HG02970 (cell line): ENCODE data around the gene INPP4B.

Experiments used
- ATAC-seq: cut with Tn5 transposase; IDR thresholded peaks from one replicate; pipeline ENCODE4 v1.9.1; 2021; ENCODE audit warnings: mild to moderate bottlenecking, moderate library complexity, moderate number of reproducible peaks; ENCODE audit not compliant: unreplicated experiment, low FRiP score

Gene INPP4B

GRCh38 chr4:142500966-142501365 lies 345.1 kb downstream of the INPP4B start:
- no peak for ATAC-seq

DNA sequence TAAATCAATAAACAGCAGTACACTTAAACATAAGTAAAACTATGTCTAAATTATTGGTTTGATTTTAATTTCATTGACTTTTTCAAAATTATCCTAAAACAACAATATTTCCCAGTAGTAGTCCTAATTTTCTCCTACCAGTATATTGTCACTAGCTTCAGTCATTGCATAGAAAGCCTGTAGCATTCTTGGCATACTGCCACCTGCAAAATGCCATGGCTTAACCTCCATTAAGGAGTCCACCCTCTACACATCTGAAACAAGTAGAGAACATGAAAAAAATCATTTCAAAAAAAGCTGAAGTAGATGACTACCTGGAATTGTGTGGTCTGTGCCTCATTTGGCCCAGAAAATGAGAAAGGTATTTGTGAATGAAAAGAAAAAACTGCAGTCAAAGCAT lies 348.5 kb downstream of the INPP4B start:
- no peak for ATAC-seq

DNA sequence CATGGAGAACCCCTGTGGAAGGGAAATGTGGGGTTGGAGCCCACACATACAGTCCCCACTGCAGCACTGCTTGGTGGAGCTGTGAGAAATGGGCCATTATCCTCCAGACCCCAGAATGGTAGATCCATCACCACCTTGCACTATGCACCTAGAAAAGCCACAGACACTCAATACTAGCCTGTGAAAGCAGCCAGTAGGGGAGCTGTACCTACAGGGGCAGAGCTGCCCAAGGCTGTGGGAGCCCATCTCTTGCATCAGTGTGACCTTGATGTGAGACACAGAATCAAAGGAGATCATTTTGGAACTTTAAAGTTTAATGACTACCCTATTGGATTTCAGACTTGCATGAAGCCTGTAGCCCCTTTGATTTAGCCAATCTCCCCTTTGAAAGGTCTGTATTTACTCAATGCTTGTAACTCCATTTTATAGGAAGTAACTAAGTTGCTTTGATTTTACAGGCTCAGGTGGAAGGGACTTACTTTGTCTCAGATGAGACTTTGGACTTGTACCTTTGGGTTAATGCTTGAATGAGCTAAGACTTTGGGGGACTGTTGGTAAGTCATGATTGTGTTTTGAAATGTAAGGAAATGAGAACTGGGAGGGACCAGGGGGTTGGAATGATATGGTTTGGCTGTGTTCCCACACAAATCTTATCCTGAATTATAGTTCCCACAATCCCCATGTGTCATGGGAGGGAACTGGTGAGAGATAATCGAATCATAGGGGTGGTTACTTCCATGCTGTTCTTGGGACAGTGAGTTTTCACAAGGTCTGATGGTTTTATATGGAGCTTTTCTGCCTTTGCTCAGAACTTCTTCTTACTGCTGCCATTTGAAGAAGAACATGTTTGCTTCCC lies 352.6 kb downstream of the INPP4B start:
- no peak for ATAC-seq

DNA sequence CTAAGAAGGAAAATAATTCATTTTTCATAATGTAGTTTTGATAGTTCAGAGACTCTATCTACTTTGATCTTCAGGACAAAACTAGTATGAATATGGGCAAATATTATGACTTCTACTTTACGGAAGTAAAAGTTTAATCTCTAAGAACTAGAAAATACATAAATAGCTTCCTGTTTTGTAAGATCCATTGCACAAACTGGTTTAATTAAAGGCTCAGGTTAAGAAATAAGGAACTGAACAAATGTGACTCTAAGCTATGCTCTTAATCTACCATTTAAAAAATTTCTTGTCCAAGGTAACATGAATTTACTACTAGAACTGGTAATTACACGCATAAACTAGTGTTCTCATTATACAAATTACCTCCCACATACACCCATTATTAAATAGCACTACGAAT lies 360.6 kb downstream of the INPP4B start:
- ATAC-seq: no peak

DNA sequence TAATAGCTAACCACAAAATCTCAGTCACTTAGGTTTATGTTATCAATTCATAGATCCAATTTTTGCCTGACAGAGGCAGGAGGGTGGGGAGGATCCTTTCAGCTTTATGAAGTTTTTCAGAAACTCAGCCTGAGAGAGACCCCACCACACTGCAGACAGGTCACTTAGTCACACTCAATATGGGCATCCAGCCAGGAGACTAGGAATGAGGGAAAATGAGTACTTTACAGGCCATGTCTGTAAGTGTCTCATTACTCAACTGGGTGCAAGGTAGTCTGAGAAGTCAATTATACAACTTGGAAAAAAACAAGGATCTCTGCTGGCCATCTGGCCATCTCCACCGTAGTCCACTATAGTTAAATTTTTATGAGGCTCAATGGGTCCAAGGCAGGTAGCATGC lies 365.9 kb downstream of the INPP4B start:
- no peak for ATAC-seq

DNA sequence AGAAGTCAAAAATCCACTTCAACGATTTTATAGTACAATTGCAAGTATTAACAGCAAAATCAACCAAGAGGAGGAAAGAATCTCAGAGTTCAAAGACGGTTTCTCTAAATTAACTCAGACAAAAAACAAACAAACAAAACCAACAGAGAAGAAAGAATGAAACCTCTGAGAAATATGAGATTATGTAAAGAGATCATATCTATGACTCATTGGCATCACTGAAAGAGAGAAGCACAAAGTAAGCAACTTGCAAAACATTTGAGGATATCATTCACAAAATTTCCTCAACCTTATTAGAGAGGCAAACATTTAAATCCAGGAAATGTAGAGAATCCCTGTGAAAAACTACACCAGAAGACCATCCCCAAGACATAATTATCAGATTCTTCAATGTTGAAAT lies 370.4 kb downstream of the INPP4B start:
- ATAC-seq: no peak

DNA sequence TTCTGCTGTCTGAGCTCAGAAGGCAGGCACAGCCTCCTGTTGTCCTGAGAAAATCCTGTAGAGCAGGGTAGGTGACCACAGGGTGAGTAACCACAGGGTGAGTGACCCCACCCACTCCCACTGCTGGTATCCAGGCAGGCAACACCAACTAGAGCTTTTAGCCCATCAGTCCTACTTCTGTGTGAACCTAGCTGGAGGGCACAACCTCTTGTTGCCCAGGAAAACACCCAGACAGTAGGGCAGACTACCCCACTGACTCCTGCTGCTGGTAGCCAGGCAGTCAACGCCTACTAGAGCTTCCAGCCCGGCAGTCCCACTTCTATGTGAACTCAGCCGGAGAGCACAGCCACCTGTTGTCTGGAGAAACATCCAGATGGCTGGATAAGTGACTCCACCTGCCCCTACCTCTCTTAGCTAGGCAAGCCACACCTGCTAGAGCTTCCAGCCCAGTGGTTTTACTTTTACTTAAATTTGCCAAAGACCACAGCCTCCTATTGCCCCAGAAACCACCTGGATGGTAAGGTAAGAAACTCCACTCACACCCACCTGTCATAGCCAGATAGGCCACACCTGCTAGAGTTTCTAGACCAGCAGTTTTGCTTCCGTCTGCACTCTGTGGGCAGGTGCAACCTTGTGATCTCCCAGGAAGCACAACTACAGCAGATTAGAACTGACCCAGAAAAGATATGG lies 371.6 kb downstream of the INPP4B start:
- no peak for ATAC-seq

- ATAC-seq: no peak
Measured at GRCh38 chr4:142473960-142474338, 372.2 kb downstream of the INPP4B start.

DNA sequence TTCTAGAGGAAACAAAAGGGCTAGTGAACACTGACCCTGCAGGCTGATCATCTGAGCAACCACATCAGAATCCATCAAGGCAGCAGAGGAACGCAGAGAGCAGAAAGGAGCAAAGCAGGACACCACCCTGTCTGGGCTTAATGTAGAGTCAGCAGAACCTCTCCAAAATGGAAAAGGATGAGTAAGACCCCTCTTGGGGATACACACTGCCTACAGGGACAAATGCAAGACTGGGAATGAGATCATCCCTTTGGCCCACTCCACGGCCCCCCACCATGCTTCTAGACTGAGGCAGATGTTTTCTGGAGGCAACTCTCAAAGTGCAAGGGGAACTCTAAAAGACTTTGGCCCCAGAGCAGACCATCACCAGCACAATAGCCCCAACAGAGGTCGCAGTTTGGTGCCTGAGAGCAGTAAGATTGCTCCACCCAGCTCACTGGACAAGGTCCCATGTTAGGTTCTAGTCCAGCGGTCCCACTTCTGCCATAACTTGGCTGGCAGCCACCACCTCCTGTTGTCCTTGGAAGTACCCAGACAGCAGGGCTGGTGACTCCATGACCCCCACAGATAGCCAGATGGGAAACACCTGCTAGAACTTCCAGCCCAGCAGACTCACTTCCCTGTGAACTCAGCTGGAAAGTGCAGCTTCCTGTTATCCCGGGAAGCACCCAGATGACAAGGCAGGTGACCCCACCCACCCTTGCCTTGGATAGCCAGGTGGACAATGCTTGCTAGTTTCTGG lies 372.7 kb downstream of the INPP4B start:
- ATAC-seq: no peak

DNA sequence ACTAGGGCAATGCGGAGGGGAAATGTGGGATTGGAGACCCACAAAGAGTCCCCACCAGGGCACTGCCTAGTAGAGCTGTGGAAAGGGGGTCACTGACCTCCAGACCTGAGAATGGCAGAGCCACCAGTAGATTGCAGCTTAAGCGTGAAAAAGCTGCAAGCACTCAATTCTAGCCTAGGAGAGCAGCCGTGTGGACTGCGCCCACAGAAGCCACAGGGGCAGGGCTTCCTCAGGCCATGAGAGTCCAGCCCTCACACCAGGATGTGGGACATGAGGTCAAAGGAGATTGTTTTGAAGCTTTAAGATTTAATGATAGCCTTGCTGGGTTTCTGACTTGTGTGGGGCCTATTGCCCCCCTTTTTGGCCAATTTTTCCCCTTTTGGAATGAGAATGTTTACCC lies 379.0 kb downstream of the INPP4B start:
- no peak for ATAC-seq

DNA sequence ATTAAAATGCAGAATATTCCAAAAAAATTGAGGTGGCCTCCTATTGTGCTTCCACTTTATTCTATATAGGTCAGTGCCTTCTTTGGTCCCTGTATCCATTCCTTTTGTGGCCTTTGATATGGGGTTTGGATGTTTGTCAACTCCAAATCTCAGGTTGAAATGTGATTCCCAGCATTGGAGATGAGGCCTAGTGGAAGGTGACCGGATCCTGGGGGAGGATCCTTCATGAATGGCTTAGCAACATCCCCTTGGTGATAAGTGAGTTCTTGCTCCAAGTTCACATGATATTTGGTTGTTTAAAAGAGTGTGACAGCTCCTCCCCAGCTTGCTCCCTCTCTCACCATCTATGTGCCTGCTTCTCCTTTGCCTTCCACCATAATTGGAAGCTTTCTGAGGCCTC lies 380.6 kb downstream of the INPP4B start:
- no peak for ATAC-seq

GRCh38 chr4:142463206-142463605 lies 382.9 kb downstream of the INPP4B start:
- no peak for ATAC-seq

DNA sequence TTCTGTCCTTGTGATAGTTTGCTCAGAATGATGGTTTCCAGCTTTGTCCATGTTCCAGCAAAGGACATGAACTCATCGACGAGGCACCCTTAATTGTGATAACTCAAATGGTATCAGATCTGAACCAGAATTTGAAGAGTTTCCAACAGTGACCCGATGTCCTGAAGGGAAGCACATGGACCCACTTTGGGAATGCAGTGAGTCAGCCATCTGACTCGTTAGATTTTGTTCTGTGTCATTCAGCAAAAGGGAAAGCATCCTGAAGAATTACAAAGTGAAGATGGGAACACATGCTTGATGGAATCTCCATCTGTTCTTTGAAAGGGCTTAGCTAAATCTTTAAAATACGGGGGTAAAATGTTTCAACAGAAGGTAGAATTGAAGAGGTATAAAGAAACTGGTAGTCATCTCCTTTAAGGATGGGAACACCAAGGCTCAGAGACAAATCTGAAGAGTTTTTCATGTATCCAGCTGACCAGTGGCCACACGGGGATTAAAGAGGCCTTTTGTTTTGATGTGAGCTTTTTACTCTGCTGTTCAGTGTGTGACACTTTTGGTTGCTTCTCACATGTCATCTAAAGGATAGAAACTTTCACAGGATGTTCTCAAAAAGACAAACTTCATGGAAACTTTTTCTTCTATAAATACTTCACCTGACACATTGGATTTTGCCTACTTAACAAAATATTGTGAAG lies 393.8 kb downstream of the INPP4B start:
- ATAC-seq: no peak

DNA sequence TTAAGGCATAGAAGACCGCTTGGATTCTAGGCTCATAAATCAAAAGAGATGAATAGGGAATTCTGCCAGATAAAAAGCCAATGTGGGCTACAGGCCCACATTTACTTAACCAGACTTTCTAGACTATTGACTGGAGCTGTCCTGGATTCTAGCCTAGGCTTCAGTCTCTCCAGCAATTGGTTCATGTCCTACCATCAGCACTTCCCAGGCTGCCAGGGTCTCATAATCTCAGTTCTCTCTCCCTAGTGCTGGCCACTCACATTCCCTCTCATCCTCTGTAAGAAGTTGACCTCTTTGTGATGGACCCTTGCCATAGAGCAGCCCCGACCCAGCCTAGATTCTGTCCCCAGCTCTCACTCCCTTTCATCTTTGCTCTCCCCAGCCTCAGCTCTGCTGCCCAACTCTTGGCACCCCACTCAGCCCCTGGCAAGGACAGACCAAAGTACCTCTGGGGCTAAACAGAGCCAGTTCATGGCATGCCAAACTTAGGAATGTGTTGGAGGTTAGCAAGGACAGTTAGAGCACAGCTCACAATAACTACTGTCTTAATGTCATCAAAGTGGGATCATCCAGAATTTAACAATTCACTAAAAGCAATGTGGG lies 396.2 kb downstream of the INPP4B start:
- no peak for ATAC-seq

DNA sequence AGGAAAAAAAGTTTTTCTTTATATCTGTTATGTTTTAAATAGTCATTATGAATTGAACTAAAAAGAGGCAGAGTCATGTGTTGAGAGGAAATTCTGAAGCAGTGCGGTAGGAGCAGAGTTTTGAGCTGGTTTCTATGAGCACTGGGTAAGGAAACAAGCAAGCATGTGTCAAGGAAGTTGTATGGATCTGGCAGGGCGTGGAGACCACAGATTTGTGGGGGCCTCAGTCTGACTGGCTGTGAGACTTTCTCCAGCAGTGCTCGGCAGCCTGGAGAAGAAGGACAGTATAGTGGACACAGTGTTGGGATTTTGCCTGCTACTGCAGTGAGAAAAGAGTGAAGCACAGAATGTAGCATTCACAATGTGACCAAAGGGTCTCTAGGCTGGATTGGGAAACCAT lies 399.1 kb downstream of the INPP4B start:
- no peak for ATAC-seq

GRCh38 chr4:142443469-142443868 lies 402.6 kb downstream of the INPP4B start:
- no peak for ATAC-seq

DNA sequence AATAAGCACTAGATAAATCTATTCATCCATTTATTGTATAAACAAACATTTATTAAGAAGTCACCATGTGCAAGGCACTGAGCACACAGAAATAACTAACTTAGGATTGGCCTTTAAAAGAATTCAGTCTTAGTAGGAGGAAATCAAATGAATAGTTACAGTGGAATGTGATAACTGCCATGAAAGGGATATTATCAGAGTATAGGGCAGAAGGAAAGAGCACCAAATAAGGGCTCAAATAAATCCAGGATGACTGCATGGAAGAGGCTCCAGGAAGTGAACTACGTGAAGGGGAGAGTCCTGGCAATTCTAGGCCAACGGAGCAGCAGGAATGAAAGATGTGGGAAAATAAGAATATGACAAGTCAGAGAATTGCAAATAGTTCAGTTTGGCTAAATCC lies 406.0 kb downstream of the INPP4B start:
- ATAC-seq: no peak

- ATAC-seq: no peak
Measured at GRCh38 chr4:142435599-142436235, 410.4 kb downstream of the INPP4B start.

DNA sequence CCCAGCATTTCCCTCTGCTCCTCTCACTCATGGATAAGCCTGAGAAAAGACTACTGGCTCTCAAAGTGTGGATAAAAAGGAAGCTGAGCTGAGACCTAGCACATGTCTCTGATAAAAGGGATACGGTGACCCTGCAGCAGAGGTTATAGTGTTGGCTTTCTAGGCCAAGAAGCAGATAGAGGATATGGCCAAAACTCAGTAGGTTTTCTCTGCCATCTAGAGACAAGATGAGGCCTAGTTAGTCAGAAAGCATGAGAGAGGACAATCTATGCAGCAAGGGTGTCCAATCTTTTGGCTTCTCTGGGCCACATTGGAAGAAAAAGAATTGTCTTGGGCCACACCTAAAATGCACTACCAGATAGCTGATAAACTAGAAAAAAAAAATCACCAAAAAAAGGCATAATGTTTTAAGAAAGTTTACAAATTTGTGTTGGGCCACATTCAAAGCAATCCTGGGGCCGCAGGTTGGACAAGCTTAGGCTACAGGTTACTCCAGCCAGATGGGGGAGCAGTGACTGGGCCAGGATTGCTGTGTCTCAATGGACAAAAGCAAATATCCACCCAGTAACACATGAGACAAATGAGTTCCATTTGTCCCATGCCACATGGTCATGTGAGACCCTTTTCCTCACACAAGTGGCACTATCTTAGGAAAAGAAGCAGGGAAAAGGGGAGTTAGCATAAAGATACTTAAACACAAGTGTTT lies 411.4 kb downstream of the INPP4B start:
- no peak for ATAC-seq
